GM20000 (cell line): ENCODE measurements around the gene MPZ.
A peak's percentile ranks its signal among the peaks of the same experiment; 100 is the strongest.

Source experiments
- DNase-seq: peaks from one replicate; pipeline ENCODE4 v3.0.0; 2012; ENCODE audit warnings: low spot score
- TF ChIP-seq, protein P1 (sequence below): IDR thresholded peaks from 2 replicates; pipeline ENCODE4 v1.5.1; 2012; ENCODE audit warnings: mild to moderate bottlenecking, control low read depth; ENCODE audit errors: extremely low read depth, missing control alignments

MPZ gene

DNA sequence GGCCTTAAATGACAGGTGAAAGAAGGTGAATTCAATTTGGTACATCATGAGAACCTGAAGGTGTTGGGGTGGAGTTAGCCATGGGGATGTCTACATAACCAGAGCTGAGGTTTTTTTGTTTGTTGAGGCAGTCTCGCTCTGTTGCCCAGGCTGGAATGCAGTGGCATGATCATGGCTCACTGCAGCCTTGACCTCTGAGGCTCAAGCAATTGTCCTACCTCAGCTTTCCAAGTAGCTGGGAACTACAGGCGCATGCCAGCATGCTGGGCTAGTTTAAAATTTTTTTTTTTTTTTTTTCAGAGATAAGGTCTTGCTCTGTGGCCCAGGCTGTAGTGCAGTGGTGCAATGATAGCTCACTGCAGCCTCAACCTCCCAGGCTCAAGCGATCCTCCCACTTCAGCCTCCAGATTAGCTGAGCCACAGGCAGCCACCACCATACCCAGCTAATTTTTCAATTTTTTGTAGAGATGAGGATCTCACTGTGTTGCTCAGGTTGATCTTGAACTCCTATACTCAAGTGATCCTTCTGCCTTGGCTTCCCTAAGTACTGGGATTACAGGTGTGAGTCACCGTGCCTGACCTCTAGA, 1.9 kb upstream of the MPZ start:
- DNase-seq: no peak
- TF ChIP-seq, protein P1, sequence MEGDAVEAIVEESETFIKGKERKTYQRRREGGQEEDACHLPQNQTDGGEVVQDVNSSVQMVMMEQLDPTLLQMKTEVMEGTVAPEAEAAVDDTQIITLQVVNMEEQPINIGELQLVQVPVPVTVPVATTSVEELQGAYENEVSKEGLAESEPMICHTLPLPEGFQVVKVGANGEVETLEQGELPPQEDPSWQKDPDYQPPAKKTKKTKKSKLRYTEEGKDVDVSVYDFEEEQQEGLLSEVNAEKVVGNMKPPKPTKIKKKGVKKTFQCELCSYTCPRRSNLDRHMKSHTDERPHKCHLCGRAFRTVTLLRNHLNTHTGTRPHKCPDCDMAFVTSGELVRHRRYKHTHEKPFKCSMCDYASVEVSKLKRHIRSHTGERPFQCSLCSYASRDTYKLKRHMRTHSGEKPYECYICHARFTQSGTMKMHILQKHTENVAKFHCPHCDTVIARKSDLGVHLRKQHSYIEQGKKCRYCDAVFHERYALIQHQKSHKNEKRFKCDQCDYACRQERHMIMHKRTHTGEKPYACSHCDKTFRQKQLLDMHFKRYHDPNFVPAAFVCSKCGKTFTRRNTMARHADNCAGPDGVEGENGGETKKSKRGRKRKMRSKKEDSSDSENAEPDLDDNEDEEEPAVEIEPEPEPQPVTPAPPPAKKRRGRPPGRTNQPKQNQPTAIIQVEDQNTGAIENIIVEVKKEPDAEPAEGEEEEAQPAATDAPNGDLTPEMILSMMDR: no peak

DNA sequence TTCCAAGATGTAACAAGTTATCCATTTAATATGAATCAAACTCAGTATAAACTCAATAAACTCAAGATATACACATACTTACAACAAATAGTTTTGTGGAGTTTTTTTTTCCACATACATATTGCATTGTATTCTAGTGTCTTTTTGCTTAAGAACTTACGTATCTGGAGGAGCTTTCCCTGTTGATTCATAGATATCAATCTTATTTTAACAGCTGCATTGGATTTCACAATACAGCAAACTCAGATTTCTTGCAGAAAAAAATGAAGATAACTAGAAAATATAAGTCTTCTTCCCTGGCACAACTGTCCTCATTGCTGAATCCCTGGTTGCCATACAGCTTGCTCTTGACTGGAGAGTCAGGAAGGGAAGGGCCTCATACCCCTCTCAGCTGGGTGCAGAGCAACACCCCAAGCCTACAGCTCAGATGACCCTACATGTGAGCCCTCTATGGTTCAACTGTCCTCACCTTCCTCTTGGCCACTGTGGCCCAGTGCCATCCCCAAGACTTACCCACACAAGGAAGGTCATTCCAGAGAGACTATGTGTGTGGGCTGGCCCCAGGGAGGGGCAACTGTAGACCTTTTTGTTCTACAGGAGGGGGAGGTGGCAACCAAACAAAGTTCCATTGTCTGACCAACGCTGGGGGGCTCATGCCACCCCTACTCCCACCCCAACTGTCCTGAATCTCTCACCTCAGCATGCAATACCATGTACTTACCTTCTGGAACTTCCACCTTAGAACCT, 1.7 kb downstream of the MPZ start:
- no peak for DNase-seq
- TF ChIP-seq, protein P1: no peak

DNA sequence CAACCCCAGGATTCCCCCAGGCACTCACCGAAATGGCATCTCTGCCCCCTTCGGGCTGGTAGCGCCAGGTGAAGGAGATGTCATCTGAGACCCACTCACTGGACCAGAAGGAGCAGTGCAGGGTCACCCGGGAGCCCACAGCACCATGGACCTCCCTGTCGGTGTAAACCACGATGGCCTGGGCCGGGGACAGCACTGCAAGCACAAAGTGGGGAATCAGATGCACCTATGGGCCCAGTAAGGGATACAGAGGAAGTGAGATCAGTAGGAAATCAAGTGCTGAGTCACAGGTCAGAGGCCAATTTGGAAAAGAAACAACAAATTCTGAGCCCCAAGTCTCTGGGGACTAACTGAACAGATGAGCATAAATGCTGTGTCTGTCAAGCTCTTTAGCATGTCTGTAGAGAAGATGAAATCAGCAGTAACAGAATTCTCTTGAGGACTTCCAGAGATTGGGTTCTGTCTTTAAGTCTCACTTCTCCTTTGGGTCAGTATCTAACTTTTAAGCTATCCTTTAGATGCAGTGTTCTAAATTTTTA, 2.5 kb downstream of the MPZ start:
- no peak for DNase-seq
- TF ChIP-seq, protein P1: no peak

DNA sequence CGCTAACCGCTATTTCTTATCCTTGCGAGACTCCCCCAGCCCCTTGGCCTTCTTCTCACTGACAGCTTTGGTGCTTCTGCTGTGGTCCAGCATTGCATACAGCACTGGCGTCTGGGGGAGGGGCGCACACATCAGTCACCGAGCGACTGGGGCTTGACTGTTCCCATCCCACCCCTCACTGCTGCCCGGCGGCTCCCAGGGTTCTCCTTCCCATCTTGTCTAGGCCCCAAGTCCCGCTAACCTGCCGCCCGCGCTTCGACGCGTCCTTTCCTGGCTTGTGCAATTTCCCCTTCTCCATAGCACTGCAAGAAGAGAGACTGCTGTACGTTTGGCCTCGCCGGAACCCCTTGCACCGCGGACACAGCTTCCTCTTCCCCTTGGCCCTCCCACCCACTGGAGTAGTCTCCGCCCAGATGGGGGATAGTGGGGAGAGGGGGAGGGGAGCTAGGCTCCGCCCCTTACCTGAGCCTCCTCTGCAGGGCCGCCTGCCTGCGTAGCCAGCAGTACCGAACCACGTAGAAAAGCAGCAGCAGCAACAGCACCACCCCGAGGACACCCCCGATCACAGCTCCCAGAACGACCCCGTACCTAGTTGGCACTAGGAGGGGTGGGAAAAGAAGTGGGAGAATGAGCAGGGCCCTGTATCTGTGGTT, 3.8 kb downstream of the MPZ start:
- TF ChIP-seq, protein P1: peak; percentile 5
- peak; percentile 88 for DNase-seq

DNA sequence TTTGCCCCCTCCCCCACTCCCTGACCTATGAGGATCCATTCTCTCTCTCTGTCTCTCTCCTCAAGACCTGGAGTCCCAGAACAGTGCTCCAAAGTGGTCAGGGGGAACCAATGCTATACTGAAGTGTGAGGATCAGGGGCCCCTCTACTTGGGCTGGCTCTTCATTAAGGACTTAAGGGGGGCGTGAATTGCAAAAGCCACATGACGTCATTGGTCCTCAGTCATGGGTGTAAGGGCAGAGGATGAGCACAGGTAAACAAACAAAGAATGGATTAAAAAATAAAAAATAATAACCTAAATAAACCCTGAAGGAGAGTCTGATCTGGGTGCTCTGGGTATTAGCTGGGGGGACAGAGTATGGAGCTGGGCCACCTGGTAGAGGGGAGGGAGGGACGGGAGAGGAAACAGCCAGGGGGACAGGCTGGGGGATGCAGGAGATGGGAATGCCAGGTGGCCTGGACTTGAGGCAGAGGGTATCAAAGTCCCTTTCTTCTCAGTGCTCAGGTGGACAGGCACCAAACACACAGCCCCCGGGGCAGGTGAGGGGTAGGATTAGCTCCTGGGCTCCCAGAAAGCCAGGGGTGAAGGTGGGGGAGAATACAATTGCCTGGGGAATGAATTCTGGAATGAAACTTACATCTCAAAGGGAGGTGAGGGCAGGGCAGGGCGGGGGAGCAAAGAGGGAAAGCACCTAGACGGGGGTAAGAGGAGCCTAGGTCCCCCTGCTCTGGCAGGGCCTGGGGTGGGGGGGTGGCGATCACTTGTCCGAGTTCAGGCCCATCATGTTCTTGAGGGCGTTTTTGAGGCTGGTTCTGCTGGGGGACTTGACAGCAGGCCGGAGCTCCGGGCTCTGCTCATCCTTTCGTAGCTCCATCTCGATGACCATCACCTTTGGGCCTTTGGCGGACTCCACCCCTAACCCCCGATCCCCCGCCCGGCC, 4.6 kb downstream of the MPZ start:
- DNase-seq: no peak
- TF ChIP-seq, protein P1: no peak

DNA sequence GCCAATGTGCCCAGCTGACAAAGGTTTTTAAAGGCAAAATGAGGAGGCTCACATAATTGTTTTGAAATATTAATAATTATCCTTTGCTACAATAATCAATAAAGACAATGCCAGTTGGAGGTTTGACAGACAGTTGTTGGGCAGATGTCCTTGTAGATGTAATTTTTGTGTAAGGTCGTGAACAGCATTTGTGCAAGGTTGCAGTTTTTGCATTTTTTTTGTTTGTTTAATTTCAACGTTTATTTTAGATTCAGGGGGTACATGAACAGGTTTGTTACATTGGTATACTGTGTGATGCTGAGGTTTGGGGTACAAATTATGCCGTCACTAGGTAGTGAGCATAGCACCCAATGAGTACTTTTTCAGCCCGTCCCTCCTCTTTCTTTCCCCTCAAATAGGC, 9.3 kb downstream of the MPZ start:
- TF ChIP-seq, protein P1: no peak
- DNase-seq: no peak
